A204.1 (cell line): ENCODE measurements around the gene RCN2.

Experiments
- FAIRE-seq: peaks from 2 replicates; lab custom pipeline; 2012; peaks lifted over from hg19 to GRCh38; lab: Jason Lieb, UNC

The RCN2 gene

DNA sequence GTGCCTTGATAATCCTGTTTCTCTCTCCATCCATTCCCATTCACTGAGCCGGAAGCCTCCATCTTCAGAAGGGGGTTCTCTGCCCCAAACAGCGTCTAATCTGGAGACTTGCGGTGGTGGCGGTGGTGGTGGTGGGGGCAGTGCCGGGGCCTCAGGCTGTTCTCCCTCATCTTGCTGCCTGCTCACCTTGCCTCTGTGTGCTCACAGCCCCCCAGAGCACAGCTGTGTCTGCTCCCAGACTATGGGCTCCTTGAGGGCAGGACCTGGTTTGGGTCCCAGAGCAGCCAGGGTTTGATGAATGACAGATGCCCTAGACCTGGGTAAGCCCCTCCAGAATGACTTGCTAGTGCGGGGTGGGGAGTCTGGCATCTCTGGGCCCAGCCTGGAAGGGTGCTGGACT lies 62.9 kb downstream of the RCN2 start:
- FAIRE-seq: no peak

DNA sequence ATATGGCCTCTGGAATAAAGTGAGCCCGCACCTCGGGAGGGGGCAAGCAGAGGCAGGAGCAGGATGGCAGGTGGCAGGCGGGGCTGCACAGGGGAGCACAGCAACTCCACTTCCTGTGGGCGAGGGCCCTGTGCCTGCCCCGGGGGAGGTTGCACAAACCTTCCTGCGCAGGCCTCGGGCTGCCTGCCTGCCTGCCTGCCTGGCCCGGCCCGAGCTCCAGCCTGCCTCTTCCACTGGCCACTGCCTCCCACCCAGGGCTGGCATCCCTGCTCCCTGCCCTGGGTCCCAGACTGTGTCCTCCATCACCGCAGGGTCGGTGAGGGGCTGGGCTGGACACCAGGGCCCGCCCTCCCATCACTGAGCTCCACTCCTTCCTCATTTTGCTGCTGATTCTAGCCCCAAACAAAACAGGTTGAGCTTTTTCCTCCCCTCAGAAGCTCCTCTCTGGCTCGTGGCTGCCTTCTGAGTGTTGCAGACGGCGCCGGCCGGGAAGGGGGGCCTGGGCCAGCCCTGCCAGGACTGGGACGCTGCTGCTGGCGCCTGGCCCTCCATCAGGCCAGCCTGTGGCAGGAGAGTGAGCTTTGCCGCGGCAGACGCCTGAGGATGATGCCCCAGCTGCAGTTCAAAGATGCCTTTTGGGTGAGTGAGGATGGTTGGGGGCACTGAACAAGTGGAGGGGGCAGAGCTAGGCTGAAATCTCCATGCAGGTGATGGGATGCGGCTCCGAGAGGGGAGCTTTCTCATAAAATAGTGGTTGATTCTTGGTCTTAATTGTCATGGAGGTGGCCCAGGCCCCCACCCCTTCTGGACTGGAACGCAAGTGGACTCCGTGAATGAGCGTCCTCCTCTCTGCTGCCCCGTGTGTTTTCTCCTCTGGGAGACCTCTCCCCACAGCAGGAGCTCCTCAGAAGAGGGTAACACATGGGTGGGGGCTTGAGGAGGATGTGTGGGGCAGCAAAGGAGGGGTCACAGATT lies 63.7 kb downstream of the RCN2 start, which contains the start of gene PSTPIP1:
Gene PSTPIP1, plus strand, starts transcription at position 156 of the 975 bp plus-strand sequence. Its CDS starts 448 bp downstream, at position 604.
- FAIRE-seq: no peak

GRCh38 chr15:76996076-76996525 lies 64.6 kb downstream of the RCN2 start:
- FAIRE-seq: no peak

DNA sequence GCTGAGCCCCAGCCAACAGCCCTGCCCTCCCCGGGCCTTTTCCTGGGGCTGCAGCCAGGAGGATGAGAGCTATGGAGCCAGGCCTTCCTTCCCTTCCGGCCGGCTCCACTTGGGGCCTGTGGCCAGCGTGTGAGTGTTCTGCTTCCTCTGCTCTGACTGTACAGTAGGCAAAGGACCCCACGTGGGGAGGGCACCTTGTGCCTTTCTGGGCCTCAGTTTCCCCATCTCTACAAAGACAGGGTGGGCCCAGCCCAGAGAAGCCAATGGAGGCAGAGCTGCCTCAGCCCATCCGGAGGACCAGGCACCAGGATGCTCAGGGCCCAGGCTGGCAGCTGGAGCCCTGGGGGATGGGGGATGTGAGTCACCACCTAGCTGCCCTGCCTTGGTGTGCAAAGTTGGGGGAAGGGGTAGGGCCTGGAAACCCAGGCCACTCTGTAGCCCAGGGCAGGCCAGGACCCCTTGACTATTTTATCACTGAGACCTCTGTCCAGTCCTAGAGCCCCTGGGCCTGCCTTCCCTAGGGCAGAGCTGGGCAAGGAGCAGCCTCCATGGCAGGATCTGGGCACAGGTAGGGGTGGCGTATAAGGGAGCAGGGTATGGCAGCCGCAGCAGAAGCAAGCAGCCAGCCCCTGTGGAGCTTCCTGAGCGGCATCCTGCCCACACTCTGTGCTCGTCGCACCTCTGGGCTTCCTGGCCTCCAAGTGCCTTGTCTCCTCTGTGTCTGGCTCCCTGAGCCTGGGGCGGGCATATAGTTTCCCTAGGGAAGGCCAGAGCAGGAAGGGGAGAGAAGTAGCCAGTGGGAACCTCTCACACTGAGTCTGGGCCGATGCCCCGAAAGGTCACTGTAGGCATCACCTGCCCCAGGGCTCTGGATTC lies 65.2 kb downstream of the RCN2 start:
- no peak for FAIRE-seq

DNA sequence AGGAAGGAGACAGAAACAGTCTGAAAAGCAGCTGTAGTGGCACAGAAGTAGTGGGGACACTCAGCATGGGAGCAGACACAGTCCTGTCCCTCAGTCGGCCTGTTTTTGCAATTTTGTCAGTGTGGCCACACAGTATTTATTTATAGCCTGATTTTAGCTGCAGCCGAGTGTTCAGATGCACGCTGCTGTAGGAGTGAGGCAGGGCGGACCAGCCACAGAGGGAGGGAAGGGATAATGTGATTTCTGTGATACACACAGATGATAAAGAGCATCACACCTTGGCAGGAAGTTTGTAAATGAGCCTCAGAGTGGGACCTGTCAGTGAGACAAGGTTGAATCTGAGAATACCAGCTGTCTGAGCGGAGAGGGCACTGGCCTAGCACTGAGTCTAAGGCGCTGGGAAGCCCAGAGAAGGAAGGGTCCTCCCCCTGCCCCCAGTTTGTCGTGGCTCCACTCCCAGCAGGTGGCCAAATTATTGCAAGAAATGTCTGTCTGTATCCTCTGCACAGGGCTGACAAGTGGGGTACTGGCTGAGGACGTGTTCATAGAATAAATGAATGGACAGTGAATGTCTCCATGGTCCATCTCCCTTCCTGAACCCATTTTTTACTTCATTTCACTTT lies 67.2 kb downstream of the RCN2 start:
- no peak for FAIRE-seq

GRCh38 chr15:76999996-77000395 lies 68.4 kb downstream of the RCN2 start:
- FAIRE-seq: no peak

- FAIRE-seq: no peak
Measured at GRCh38 chr15:77001351-77001750, 69.8 kb downstream of the RCN2 start.

- FAIRE-seq: no peak
Measured at GRCh38 chr15:77001966-77002365, 70.4 kb downstream of the RCN2 start.

GRCh38 chr15:77002436-77002835 lies 70.9 kb downstream of the RCN2 start:
- FAIRE-seq: no peak

DNA sequence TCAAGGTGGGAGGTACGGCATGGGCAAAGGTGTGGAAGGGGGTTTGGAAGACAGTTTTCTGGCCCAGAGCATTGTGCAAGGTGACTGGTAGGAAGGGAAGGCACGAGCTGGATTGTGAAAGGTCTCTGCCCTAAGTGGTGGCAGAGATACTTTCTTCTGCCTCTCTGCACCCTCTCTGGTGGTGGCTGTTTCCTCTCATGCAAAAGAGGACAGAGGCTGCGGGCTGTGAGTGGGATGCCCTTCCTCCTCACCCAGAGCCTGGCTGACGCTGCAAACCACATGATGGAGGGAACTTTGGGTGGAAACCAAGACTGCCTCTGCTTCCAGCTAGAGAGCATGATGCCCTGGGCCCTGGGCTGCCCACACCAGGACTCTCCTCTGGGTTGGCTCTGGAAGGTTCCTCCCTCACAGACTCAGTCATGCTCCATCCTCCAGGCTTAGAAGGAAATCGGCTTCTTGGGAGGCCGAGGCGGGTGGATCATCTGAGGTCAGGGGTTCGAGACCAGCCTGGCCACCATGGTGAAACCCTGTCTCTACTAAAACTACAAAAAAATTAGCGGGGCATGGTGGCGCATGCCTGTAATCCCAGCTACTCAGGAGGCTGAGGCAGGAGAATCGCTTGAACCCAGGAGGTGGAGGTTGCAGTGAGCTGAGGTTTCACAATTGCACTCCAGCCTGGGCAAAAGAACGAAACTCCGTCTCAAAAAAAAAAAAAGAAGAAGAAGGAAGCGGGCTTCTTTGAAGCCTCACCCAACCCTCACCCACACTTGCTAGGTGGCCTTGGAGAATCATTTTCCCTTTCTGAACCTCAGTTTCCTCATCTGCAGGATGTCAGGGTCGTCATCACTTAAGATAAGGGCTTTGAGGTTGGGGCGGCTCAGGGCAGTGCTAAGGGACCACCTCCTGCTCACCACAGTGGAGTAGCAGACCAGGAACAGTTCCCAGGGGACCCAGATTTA lies 71.7 kb downstream of the RCN2 start:
- no peak for FAIRE-seq
